IMR-90 (cell line): ENCODE measurements around the gene ARHGEF16. TPM values are rescaled to one million over a fixed set of nuclear protein-coding genes. Genes with fewer than 3 reads are reported as not detected.

ENCODE experiments used
- ATAC-seq: fragments of 200-7000 bp; cut with Tn5 transposase; 2 replicates; pipeline ENCODE4 v1.9.1; 2020; ENCODE audit warnings: low read depth, mild to moderate bottlenecking, moderate library complexity
- BruUV-seq: library from RNA; stranded (reverse); fragments of 400-500 nt; replicated peaks from 2 replicates; lab custom pipeline; 2021; lab: Mats Ljungman, UMichigan
- CTCF ChIA-PET: fragments of 300-600 bp; formaldehyde crosslinking; extraction: SDS; loops from one replicate; lab custom pipeline; 2021; ENCODE audit warnings: antibody characterized with exemption; lab: Yijun Ruan, JAX
- POLR2A ChIA-PET: fragments of 300-600 bp; sonication (Branson Sonifier 250); formaldehyde crosslinking; loops from one replicate; lab custom pipeline; 2022; ENCODE audit warnings: antibody characterized with exemption; ENCODE audit not compliant: unreplicated experiment; lab: Charles Lee
- DNase-seq: peaks from one replicate; pipeline ENCODE4 v3.0.0; 2013
- H2AFZ ChIP-seq: replicated peaks from 2 replicates; pipeline ENCODE3; 2013; ENCODE audit warnings: low read length, mild to moderate bottlenecking; ENCODE audit not compliant: poor library complexity
- H2AK5ac ChIP-seq: 2 replicates; pipeline ENCODE4 v1.6.1; 2013; ENCODE audit warnings: low read depth, low read length, inconsistent platforms
- H2AK9ac ChIP-seq: replicated peaks from 2 replicates; pipeline ENCODE3; 2013; ENCODE audit warnings: mild to moderate bottlenecking, low read depth, low read length, moderate library complexity; ENCODE audit not compliant: poor library complexity
- H2BK120ac ChIP-seq: 2 replicates; pipeline ENCODE4 v1.6.1; 2013; ENCODE audit warnings: low read depth, low read length, inconsistent platforms
- H2BK15ac ChIP-seq: 3 replicates; pipeline ENCODE4 v1.6.1; 2013; ENCODE audit warnings: low read depth, low read length, inconsistent platforms
- H2BK20ac ChIP-seq: 2 replicates; pipeline ENCODE4 v1.6.1; 2013; ENCODE audit warnings: low read depth, mild to moderate bottlenecking, inconsistent platforms, low read length, moderate library complexity
- H2BK5ac ChIP-seq: 2 replicates; pipeline ENCODE4 v1.6.1; 2013; ENCODE audit warnings: mild to moderate bottlenecking, low read depth, low read length, inconsistent platforms; ENCODE audit not compliant: poor library complexity, severe bottlenecking
- H3K14ac ChIP-seq: replicated peaks from 2 replicates; pipeline ENCODE4 v1.6.1; 2013; ENCODE audit warnings: low read depth, low read length, inconsistent platforms
- H3K18ac ChIP-seq: 2 replicates; pipeline ENCODE4 v1.6.1; 2013; ENCODE audit warnings: low read depth, low read length, control low read depth
- H3K23ac ChIP-seq: 2 replicates; pipeline ENCODE4 v1.6.1; 2013; ENCODE audit warnings: low read depth, low read length, inconsistent platforms
- H3K27ac ChIP-seq: 2 replicates; pipeline ENCODE4 v1.5.1; 2013; ENCODE audit warnings: mild to moderate bottlenecking, control low read depth, low read length; ENCODE audit not compliant: insufficient read depth
- H3K27me3 ChIP-seq: 2 replicates; pipeline ENCODE4 v1.6.1; 2013; ENCODE audit warnings: low read length; ENCODE audit not compliant: control insufficient read depth, insufficient read depth
- H3K36me3 ChIP-seq: 2 replicates; pipeline ENCODE4 v1.6.1; 2013; ENCODE audit warnings: low read length, mixed read lengths; ENCODE audit not compliant: control insufficient read depth, insufficient read depth
- H3K4ac ChIP-seq: 2 replicates; pipeline ENCODE4 v1.6.1; 2013; ENCODE audit warnings: low read depth, low read length, inconsistent platforms
- H3K4me1 ChIP-seq: 2 replicates; pipeline ENCODE4 v1.6.1; 2013; ENCODE audit warnings: low read length, mixed read lengths; ENCODE audit not compliant: control insufficient read depth, insufficient read depth
- H3K4me2 ChIP-seq: 2 replicates; pipeline ENCODE4 v1.6.1; 2013; ENCODE audit warnings: low read depth, mild to moderate bottlenecking, control low read depth, low read length, moderate library complexity
- H3K4me3 ChIP-seq: 2 replicates; pipeline ENCODE4 v1.5.1; 2013; ENCODE audit warnings: low read depth, mild to moderate bottlenecking, control low read depth, low read length, moderate library complexity; ENCODE audit not compliant: insufficient read depth
- H3K56ac ChIP-seq: 2 replicates; pipeline ENCODE4 v1.6.1; 2013; ENCODE audit warnings: low read length, inconsistent platforms; ENCODE audit not compliant: insufficient read depth; ENCODE audit errors: extremely low read depth
- H3K79me1 ChIP-seq, 2 experiments: 2 replicates each; pipeline ENCODE4 v1.6.1; 2013; ENCODE audit warnings: low read length in 2 of 2, inconsistent platforms in 1 of 2, low read depth in 1 of 2
- H3K9ac ChIP-seq: 2 replicates; pipeline ENCODE4 v1.6.1; 2013; ENCODE audit warnings: low read depth, low read length, control low read depth
- H3K9me1 ChIP-seq: 2 replicates; pipeline ENCODE4 v1.6.1; 2013; ENCODE audit warnings: low read length, inconsistent platforms; ENCODE audit not compliant: insufficient read depth
- H3K9me3 ChIP-seq: 2 replicates; pipeline ENCODE4 v1.6.1; 2013; ENCODE audit warnings: low read length; ENCODE audit not compliant: control insufficient read depth, insufficient read depth
- H4K20me1 ChIP-seq: 2 replicates; pipeline ENCODE4 v1.6.1; 2013; ENCODE audit warnings: low read length, inconsistent platforms; ENCODE audit not compliant: insufficient read depth
- H4K5ac ChIP-seq: 2 replicates; pipeline ENCODE4 v1.6.1; 2013; ENCODE audit warnings: mild to moderate bottlenecking, low read depth, low read length, control low read depth
- H4K8ac ChIP-seq, 2 experiments: 2 replicates each; pipeline ENCODE4 v1.6.1; 2013; ENCODE audit warnings: low read depth in 2 of 2, low read length in 2 of 2, control low read depth in 1 of 2, inconsistent platforms in 1 of 2
- H4K91ac ChIP-seq: 2 replicates; pipeline ENCODE4 v1.6.1; 2013; ENCODE audit warnings: low read depth, low read length, inconsistent platforms; ENCODE audit not compliant: insufficient read depth
- CHD1 ChIP-seq: IDR thresholded peaks from 2 replicates; pipeline ENCODE4 v1.6.1; 2012; ENCODE audit warnings: low read depth, low read length, improper control_type of control experiment
- CTCF ChIP-seq: conservative IDR thresholded peaks from 2 replicates; pipeline ENCODE4 v1.5.1; 2012; ENCODE audit warnings: mild to moderate bottlenecking, low read depth, low read length, improper control_type of control experiment
- FOS ChIP-seq: fragments of 150-350 bp; IDR thresholded peaks from 2 replicates; pipeline ENCODE4 v1.6.1; 2016; ENCODE audit warnings: low read depth, low read length
- MAZ ChIP-seq: IDR thresholded peaks from 2 replicates; pipeline ENCODE4 v1.6.1; 2012; ENCODE audit warnings: low read depth, mild to moderate bottlenecking, low read length, improper control_type of control experiment, moderate library complexity, borderline replicate concordance
- RFX5 ChIP-seq: IDR thresholded peaks from 2 replicates; pipeline ENCODE4 v1.8.0; 2012; ENCODE audit warnings: low read depth, mild to moderate bottlenecking, low read length, moderate library complexity
- SMC3 ChIP-seq: fragments of 150-350 bp; IDR thresholded peaks from 2 replicates; pipeline ENCODE4 v1.6.1; 2016; ENCODE audit warnings: low read depth, mild to moderate bottlenecking, antibody characterized with exemption, low read length, moderate library complexity
- WGBS, 2 experiments: methylation state at CpG; one replicate each; pipeline versions ENCODE4 v1.1.5 to v1.1.7; 2013; ENCODE audit warnings: missing lambda C conversion rate in 2 of 2; ENCODE audit not compliant: insufficient read length in 1 of 2; ENCODE audit errors: extremely low coverage in 2 of 2; 5-methylcytosine and 5-hydroxymethylcytosine counted together
- dilution Hi-C: fragments of 300-500 bp; cut with HindIII; formaldehyde crosslinking; loops from one replicate; pipeline ENCODE4 v1.14.3; 2018; ENCODE audit warnings: low sequenced_read_pairs; ENCODE audit not compliant: unreplicated experiment
- in situ Hi-C: fragments of 300-500 bp; cut with MboI; formaldehyde crosslinking; loops from 3 replicates; pipeline ENCODE4 v1.14.3; 2019; ENCODE audit warnings: low sequenced_read_pairs, inconsistent platforms, mixed read lengths
- intact Hi-C: fragments of 100-400 bp; cut with micrococcal nuclease; formaldehyde crosslinking; loops from 2 replicates; pipeline ENCODE4 v1.10.0; 2022
- polyA plus RNA-seq, 3 experiments: library from polyadenylated mRNA; depleted of rRNA; stranded (reverse); fragments of >200 nt; gene quantifications; 2 replicates each; pipeline ENCODE4 v1.2.3, GENCODE V29; 2012; ENCODE audit warnings: low replicate concordance in 1 of 3
- total RNA-seq: library from RNA; depleted of rRNA; stranded (reverse); fragments of >200 nt; gene quantifications from 2 replicates; pipeline ENCODE4 v1.2.3, GENCODE V29; 2012

ARHGEF16 gene
- total and polyA plus RNA-seq, 2 of the 4 experiments (the other 2 are of a cell fraction): 0.18 to 0.39 TPM

- H4K91ac ChIP-seq: no peak overlapping the region
- H3K56ac ChIP-seq: no peak overlapping the region
- H3K36me3 ChIP-seq: no peaks in the 10 kb centered on the region
- no peaks in the 10 kb centered on the region for H3K27me3 ChIP-seq
- no peak overlapping the region for H2BK20ac ChIP-seq
- H3K23ac ChIP-seq: no peak overlapping the region
- H3K4me3 ChIP-seq: no peak overlapping the region
- no peak overlapping the region for H4K8ac ChIP-seq
- CTCF ChIA-PET: no interaction called here
- 65% methylated on average over 6 of the region's 36 CpGs; no CpG with 5 or more reads in 1 of the 2 experiments for WGBS, 2 experiments
- no peak overlapping the region for H2BK5ac ChIP-seq
- intact Hi-C loops (loop anchor here (10.0 kb wide), 1 partner anchor 229 kb away; no protein-coding TSS in a partner anchor), in situ Hi-C loops (no loop called here), dilution Hi-C loops (no loop called here)
- no peak overlapping the region for H3K18ac ChIP-seq
- POLR2A ChIA-PET: no interaction called here
- ATAC-seq (peak; percentile 16; the same call in 1 of the 2 replicates), DNase-seq (peak; percentile 56)
- H3K14ac ChIP-seq: no peak overlapping the region
- no peak overlapping the region for H3K27ac ChIP-seq
- H2AK5ac ChIP-seq: no peak overlapping the region
- no peak overlapping the region for H3K4ac ChIP-seq
- H3K9me1 ChIP-seq: no peaks in the 10 kb centered on the region
- H3K9me3 ChIP-seq: no peaks in the 10 kb centered on the region
- peak overlapping the region; percentile 65 for H2AK9ac ChIP-seq
- no peak overlapping the region for H4K5ac ChIP-seq
- H2AFZ ChIP-seq: no peak overlapping the region
- no peak overlapping the region for H3K9ac ChIP-seq
- no peaks in the 10 kb centered on the region for H3K4me1 ChIP-seq
- TF ChIP-seq CTCF: no peak
- peak; percentile 71 for TF ChIP-seq FOS
- peak; percentile 79 for TF ChIP-seq MAZ
- TF ChIP-seq CHD1: no peak
- TF ChIP-seq SMC3: no peak
- no peak for TF ChIP-seq RFX5
- H2BK15ac ChIP-seq: no peak overlapping the region
- H2BK120ac ChIP-seq: no peak overlapping the region
- no TSS peak for BruUV-seq
- H3K4me2 ChIP-seq: no peak overlapping the region
- no peaks in the 10 kb centered on the region for H3K79me1 ChIP-seq
- no peaks in the 10 kb centered on the region for H4K20me1 ChIP-seq
Measured at GRCh38 chr1:3495776-3496745, 41.6 kb downstream of the ARHGEF16 start.
